Activated T-helper 17 cell treated with anti-CD3 and anti-CD28 coated beads, Interleukin-2, amount 50 U/mL, for 72 hours (primary cell): ENCODE data around the gene GRAMD1B. TPM values are rescaled to one million over a fixed set of nuclear protein-coding genes. Genes with fewer than 3 reads are reported as not detected.
"Not testable (repeated sequence)": the region's sequence is repeated elsewhere in the genome, so short reads cannot be mapped to it uniquely, and the experiment has no call there.

Experiments
- ATAC-seq: fragments of 150-1000 bp; cut with Tn5 transposase; replicated peaks from 2 replicates; pipeline ENCODE4 v1.10.0; 2021; ENCODE audit warnings: mild to moderate bottlenecking, moderate library complexity
- H3K27ac Mint-ChIP-seq: one replicate; pipeline ENCODE4 v1.8.0; 2022; ENCODE audit warnings: mixed read lengths
- H3K27me3 Mint-ChIP-seq: one replicate; pipeline ENCODE4 v1.8.0; 2022; ENCODE audit warnings: mixed read lengths
- H3K36me3 Mint-ChIP-seq: one replicate; pipeline ENCODE4 v1.8.0; 2022; ENCODE audit warnings: low read depth, mild to moderate bottlenecking, mixed read lengths
- H3K4me1 Mint-ChIP-seq: one replicate; pipeline ENCODE4 v1.8.0; 2022; ENCODE audit warnings: mixed read lengths
- H3K4me3 Mint-ChIP-seq: one replicate; pipeline ENCODE4 v1.8.0; 2022; ENCODE audit warnings: mild to moderate bottlenecking, mixed read lengths
- H3K9me3 Mint-ChIP-seq: one replicate; pipeline ENCODE4 v1.8.0; 2022; ENCODE audit warnings: mixed read lengths
- total RNA-seq, 2 donors: library from RNA; stranded (reverse); gene quantifications; one replicate each; pipeline ENCODE4 v1.2.3, GENCODE V29; 2022

The GRAMD1B gene
- total RNA-seq, 2 donors from 2014 or later: 41.7 to 78.3 TPM

DNA sequence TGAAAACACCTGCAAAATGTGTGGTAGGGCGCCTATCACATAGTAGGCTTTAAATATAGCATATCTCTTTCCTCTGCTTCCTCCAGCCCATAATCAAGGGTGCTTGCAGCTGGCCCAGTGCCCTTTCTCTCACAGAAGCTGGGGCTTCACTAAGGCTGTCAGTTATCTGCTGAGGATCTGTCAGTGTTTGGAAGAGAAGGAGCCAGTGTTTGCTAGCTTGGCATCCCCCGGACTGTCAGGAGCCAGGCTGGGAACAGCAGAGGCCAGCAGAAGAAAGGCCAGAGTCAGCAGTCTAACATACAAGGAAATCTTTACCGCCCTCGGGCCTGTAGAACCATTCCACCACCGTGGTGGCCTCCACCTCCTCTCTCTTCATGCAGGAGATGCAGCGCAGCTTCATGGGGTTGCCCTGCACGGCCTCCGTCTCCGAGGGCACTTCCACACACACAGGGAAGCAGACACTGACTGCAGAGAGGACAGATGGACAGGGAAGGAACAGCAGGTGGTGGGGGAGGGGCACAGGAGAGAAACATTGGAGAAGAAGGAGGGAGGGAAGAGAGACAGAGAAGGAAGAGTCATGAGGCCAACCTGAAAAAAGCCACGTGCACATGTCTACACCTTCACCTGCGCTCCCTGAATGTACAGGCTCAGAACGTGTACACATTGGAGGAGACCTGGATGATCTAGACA is 215.4 kb downstream of the GRAMD1B start:
- Mint-ChIP-seq H3K27ac (no peak overlapping the region), H3K36me3 (no peaks in the 10 kb centered on the region), H3K4me3 (no peak overlapping the region), H3K27me3 (peaks cover 23% of the 10 kb centered on the region), H3K9me3 (no peaks in the 10 kb centered on the region), H3K4me1 (no peaks in the 10 kb centered on the region)
- ATAC-seq: no peak

DNA sequence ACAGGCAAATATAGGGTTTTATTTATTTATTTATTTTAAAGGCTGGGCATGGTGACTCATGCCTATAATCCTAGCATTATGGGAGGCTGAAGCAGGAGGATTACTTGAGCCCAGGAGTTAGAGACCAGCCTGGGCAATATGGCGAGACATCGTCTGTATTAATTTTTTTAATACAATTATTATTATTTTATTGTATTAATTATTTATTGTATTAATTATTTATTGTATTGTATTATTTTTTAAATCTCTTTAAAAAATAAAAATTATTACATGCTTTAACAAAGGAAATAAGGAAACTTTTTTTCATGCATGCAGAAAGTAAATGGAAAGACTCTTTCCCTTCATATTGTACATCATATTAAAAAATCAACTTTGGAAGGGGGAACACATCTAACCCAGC is 220.8 kb downstream of the GRAMD1B start:
- H3K27me3 Mint-ChIP-seq: peaks cover 41% of the 10 kb centered on the region
- H3K4me1 Mint-ChIP-seq: no peaks in the 10 kb centered on the region
- H3K4me3 Mint-ChIP-seq: no peak overlapping the region
- no peak overlapping the region for H3K27ac Mint-ChIP-seq
- no peaks in the 10 kb centered on the region for H3K9me3 Mint-ChIP-seq
- no peak for ATAC-seq
- H3K36me3 Mint-ChIP-seq: no peaks in the 10 kb centered on the region

DNA sequence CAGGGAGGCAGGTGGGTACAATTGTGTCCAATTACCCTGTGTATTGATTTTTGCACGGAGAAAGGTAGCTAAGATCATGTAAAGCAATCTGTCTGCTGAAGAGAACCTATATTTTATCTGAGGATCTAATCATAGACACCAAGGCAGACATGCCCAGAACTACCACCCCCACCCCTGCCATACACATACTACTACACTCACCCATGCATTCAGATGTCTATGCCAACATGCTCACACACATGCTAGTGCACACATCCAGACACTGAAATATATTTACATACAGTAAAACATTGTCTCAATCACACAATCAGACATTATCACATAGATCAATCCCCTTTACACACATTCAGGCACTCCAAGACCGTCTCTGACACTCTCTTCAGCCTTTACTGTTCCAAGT is 222.5 kb downstream of the GRAMD1B start:
- Mint-ChIP-seq H3K27me3 (peaks cover 35% of the 10 kb centered on the region), H3K27ac (no peak overlapping the region), H3K4me1 (no peaks in the 10 kb centered on the region), H3K36me3 (no peaks in the 10 kb centered on the region), H3K4me3 (peak overlapping the region; percentile 43), H3K9me3 (no peaks in the 10 kb centered on the region)
- ATAC-seq: no peak

DNA sequence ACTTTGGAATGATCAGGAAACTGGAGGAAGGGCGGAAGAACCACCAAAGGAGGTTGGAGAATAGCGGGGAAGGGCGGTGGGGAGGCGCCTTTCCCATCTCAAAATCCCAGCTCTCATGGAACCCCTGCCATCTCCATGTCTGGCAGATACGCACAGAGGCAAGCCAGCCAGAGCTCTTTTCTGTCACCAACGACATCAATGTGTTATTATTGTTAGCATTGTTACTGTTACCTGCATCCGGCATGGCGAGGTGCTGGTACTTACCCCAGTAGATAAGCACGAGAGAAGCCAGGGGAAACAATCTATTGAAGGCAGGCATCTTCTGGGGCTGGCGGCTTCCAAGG is 223.4 kb downstream of the GRAMD1B start:
- ATAC-seq: no peak
- H3K9me3 Mint-ChIP-seq: peaks cover 5% of the 10 kb centered on the region
- H3K27ac Mint-ChIP-seq: no peak overlapping the region
- peaks cover 35% of the 10 kb centered on the region for H3K27me3 Mint-ChIP-seq
- no peaks in the 10 kb centered on the region for H3K36me3 Mint-ChIP-seq
- H3K4me1 Mint-ChIP-seq: no peaks in the 10 kb centered on the region
- H3K4me3 Mint-ChIP-seq: peak overlapping the region; percentile 43

DNA sequence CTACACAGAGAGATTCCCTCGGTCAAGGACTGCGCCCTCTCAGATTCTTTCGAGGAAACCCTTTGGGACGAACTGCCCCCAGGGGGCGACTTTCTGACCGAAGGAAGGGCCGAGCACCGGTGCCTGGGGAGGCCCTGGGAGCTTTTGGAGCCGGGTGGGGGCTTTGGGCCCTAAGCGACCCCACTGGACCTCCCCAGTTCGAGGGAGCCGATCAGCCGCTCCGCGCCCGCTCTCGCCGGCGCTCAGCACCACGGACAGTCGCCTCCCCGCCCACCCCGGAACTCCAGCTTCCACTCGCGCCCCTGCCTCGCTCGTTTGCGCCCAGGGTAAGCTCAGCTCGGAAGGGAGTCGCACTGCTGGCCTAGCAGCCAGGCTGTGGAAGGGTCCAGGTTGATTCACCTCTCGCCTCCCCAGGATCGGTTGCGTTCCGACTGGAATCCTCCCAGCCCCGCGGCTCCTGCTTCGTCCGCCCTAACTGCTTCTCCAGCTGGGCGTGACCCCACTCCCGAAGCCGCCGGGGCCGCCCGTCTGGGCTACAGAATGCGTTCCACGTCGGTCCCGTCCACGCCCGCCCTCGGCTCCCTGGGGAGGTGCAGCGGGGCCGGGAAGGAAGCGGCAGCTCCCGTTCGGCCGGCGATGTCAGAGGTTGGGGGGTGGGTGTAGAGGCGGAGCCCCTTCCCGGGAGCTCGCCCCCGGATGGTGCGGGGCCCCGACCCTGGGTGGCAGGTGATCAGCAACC is 223.9 kb downstream of the GRAMD1B start:
- Mint-ChIP-seq H3K4me1 (peaks cover 5% of the 10 kb centered on the region), H3K27ac (no peak overlapping the region), H3K9me3 (peaks cover 10% of the 10 kb centered on the region), H3K36me3 (no peaks in the 10 kb centered on the region), H3K27me3 (peaks cover 35% of the 10 kb centered on the region), H3K4me3 (peak overlapping the region; percentile 43)
- ATAC-seq: peak; percentile 58

DNA sequence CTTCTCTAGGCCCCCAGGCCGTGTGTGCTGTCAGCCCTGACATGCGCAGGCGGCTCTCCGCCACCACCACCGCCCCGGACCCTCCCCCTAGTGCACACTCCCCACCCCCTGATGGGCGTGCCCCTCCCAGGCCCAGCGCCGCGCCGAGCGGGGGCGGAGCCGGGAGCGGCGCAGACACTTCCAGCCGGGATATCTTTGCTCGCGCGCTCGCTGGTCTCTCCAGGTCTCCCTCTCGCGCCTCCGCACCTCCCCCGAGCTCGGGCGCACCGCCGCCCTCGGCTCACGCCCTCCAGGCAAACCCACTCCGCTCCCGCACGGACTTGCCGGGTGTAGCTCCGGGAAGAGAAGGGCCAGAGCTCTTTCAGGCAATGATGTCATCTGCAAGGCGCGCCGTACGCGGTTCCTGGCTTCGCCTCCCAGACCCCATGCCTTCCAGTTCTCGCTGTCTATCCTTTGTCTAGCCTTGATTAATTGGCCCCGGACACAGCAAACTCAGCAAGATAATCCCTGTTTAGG is 224.6 kb downstream of the GRAMD1B start, which contains the start of gene SCN3B:
TSS of gene SCN3B (minus strand) at position 59 of the 516 bp plus-strand sequence. CDS start 823 bp downstream, outside the sequence.
- no peaks in the 10 kb centered on the region for H3K36me3 Mint-ChIP-seq
- peaks cover 12% of the 10 kb centered on the region for H3K9me3 Mint-ChIP-seq
- ATAC-seq: peak; percentile 79
- no peak within 1 kb of the TSS for H3K27ac Mint-ChIP-seq
- H3K4me3 Mint-ChIP-seq: peak within 1 kb of the TSS; percentile 56
- peaks cover 35% of the 10 kb centered on the region for H3K27me3 Mint-ChIP-seq
- peaks cover 7% of the 10 kb centered on the region for H3K4me1 Mint-ChIP-seq

DNA sequence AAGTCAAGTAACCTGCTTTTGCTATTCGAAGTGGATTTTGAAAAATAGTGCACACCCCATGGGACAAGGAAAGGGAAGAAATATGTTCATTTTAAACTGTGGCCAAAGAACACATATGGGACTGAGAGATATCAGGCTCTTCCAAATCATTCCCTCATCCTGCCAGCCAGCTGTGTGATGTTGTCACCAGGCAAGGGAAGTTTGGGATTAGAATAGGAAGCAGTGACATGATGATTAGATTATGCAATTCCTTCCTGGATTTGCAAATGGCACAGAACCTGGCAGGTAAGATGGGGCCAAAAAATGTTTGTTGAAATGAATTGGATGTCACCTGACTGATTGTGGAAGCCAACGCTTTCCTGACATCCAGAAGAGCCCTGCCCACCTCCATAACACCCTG is 229.2 kb downstream of the GRAMD1B start:
- no peak for ATAC-seq
- H3K27ac Mint-ChIP-seq: no peak overlapping the region
- H3K4me1 Mint-ChIP-seq: peaks cover 7% of the 10 kb centered on the region
- H3K4me3 Mint-ChIP-seq: no peak overlapping the region
- H3K27me3 Mint-ChIP-seq: peaks cover 10% of the 10 kb centered on the region
- peaks cover 12% of the 10 kb centered on the region for H3K9me3 Mint-ChIP-seq
- H3K36me3 Mint-ChIP-seq: no peaks in the 10 kb centered on the region

DNA sequence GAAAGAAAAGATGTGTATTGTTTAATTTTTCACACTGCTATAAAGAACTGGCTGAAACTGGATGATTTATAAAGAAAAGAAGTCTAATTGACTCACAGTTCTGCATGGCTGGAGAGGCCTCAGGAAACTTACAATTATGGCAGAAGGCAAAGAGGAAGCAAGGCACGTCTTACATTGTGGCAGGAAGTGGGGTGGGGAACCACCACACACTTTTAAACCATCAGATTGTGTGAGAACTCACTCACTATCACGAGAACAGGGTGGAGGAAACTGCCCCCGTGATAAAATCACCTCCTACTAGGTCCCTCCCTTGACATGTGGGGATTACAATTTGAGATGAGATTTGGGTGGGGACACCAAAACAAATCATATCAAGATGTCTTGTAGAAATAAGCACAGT is 229.9 kb downstream of the GRAMD1B start:
- H3K36me3 Mint-ChIP-seq, H3K27me3 Mint-ChIP-seq, H3K4me3 Mint-ChIP-seq, H3K4me1 Mint-ChIP-seq, H3K27ac Mint-ChIP-seq: not testable (repeated sequence)
- peak; percentile 98 for ATAC-seq
- peaks cover 12% of the 10 kb centered on the region for H3K9me3 Mint-ChIP-seq

DNA sequence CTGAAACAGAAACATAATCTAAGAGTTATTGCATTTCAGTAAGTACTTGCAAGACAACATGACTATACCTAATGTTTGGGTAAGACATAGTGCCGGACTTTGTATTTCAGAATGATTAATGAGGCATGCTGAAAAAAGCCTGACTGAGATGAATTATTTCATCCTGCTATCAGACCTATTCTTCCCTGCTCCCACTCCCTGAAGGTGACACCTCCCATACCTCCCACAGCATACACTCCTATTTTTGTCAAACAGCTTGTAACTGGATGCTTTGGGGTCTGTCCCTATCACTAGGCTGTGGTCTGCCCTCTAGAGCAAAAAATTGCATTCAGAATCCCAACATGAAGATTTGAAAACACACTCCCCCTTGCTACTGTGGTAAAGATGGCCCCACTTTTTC is 235.2 kb downstream of the GRAMD1B start:
- no peak overlapping the region for H3K27ac Mint-ChIP-seq
- no peaks in the 10 kb centered on the region for H3K9me3 Mint-ChIP-seq
- H3K4me3 Mint-ChIP-seq: no peak overlapping the region
- peaks cover 9% of the 10 kb centered on the region for H3K27me3 Mint-ChIP-seq
- no peaks in the 10 kb centered on the region for H3K4me1 Mint-ChIP-seq
- no peaks in the 10 kb centered on the region for H3K36me3 Mint-ChIP-seq
- no peak for ATAC-seq

DNA sequence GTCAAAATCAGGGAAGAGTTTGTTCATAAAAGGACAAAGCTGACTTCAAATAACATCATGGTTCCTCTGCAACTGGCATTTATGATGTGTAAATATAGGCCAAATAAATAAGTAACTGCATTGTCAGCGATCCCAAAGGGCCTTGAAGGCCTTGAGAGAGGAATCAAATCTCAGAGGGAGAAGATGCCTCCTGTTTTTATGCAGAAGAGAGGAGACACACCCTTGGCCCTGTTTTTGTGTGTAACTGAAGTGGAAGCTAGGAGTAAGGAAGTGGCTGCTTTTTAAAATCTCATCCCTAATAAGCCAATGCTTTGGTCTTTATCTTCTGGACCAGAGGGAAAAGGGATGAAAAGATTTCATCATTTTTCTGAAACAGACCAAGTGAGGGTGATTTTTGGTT is 240.0 kb downstream of the GRAMD1B start:
- Mint-ChIP-seq H3K27me3 (peaks cover 9% of the 10 kb centered on the region), H3K9me3 (no peaks in the 10 kb centered on the region), H3K4me1 (no peaks in the 10 kb centered on the region), H3K27ac (no peak overlapping the region), H3K36me3 (no peaks in the 10 kb centered on the region), H3K4me3 (no peak overlapping the region)
- no peak for ATAC-seq

DNA sequence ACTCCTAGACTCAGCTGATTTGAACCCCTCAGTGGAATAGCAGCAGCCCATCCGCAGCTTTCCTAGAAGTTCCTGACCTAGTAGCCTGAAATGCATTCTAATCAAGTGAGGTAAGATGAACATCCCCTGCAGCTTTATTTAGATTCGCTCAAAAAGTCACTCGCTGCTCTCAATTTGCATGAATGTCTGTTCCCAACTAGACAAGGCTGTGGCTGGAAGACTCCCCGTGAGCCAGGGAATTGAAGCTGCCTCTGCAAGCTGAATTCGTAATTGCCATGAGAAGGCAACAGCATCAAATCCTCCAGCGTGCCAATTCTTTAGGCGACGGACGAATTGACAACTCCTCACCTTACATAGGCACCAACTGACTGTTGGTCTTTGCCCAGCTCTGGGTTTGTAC is 241.5 kb downstream of the GRAMD1B start:
- Mint-ChIP-seq H3K4me1 (no peaks in the 10 kb centered on the region), H3K36me3 (no peaks in the 10 kb centered on the region), H3K27me3 (peaks cover 2% of the 10 kb centered on the region), H3K4me3 (no peak overlapping the region), H3K9me3 (no peaks in the 10 kb centered on the region), H3K27ac (no peak overlapping the region)
- ATAC-seq: no peak

DNA sequence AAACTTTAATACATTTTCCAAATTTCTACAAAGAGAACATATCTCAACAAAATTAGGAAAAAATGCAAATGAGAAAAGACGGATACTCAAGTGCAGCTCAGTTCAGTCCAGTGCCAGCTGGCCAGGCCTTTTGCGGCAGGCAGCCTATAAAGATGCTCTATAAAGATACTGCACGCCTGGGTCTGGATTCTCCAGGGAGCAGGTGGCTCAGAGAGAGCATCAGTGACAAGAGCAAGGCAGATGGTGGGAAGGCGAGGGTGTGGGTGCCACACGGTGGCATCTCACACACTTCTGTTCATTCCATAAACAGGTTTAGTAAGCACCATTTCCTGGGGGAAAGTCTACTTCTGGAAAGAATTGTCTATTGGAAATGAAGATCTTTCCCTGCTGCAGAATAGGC is 242.5 kb downstream of the GRAMD1B start:
- no peak for ATAC-seq
- Mint-ChIP-seq H3K27ac (no peak overlapping the region), H3K27me3 (no peaks in the 10 kb centered on the region), H3K9me3 (no peaks in the 10 kb centered on the region), H3K4me3 (no peak overlapping the region), H3K36me3 (no peaks in the 10 kb centered on the region), H3K4me1 (no peaks in the 10 kb centered on the region)

DNA sequence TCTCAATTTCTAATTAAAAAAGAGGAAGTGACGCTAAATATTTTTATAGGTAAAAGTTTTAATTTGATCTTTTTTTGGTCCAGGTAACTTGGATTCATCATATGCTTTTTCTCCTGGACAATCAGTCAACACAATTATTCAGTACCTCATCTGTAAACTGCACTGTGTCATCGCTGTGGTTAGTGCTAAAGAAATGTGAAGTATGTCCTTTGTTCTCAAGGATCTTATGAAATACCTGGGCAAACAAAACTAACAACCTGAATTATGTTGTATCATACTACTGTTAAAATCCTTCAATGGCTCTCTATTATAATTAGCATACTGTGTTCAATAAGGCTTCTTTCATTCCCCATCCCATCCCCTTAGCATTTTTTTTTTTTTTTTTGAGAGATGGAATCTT is 244.2 kb downstream of the GRAMD1B start:
- Mint-ChIP-seq H3K4me1 (no peaks in the 10 kb centered on the region), H3K36me3 (no peaks in the 10 kb centered on the region), H3K4me3 (no peak overlapping the region), H3K27ac (no peak overlapping the region), H3K27me3 (no peaks in the 10 kb centered on the region), H3K9me3 (no peaks in the 10 kb centered on the region)
- ATAC-seq: no peak
